GM12872 (cell line): ENCODE measurements around the gene RAB20.

ENCODE experiments used
- TF ChIP-seq, protein P1 (sequence below): IDR thresholded peaks from 3 replicates; pipeline ENCODE4 v1.5.1; 2011; ENCODE audit warnings: low read depth, mild to moderate bottlenecking, low read length, moderate library complexity; ENCODE audit not compliant: insufficient read depth

RAB20 gene

DNA sequence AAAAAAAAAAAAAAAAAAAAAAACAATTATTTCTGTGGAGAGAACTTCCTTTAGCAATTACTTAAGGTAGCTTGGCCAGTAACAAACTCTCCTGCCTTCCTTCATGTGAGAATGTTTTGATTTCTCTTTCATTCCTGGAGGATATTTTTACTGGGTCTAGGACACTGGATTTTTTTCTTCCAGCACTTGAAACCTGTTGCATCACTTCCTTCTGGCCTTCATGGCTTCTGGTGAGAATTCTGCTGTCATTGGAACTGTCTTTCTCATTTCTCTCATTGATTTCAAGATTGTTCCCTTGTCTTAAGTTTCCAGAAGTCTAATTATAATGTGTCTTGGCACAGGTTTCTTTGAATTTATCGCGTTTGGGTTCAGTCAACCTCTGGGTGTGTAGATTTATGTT lies 19.3 kb upstream of the RAB20 start:
- TF ChIP-seq, protein P1, sequence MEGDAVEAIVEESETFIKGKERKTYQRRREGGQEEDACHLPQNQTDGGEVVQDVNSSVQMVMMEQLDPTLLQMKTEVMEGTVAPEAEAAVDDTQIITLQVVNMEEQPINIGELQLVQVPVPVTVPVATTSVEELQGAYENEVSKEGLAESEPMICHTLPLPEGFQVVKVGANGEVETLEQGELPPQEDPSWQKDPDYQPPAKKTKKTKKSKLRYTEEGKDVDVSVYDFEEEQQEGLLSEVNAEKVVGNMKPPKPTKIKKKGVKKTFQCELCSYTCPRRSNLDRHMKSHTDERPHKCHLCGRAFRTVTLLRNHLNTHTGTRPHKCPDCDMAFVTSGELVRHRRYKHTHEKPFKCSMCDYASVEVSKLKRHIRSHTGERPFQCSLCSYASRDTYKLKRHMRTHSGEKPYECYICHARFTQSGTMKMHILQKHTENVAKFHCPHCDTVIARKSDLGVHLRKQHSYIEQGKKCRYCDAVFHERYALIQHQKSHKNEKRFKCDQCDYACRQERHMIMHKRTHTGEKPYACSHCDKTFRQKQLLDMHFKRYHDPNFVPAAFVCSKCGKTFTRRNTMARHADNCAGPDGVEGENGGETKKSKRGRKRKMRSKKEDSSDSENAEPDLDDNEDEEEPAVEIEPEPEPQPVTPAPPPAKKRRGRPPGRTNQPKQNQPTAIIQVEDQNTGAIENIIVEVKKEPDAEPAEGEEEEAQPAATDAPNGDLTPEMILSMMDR = no peak

DNA sequence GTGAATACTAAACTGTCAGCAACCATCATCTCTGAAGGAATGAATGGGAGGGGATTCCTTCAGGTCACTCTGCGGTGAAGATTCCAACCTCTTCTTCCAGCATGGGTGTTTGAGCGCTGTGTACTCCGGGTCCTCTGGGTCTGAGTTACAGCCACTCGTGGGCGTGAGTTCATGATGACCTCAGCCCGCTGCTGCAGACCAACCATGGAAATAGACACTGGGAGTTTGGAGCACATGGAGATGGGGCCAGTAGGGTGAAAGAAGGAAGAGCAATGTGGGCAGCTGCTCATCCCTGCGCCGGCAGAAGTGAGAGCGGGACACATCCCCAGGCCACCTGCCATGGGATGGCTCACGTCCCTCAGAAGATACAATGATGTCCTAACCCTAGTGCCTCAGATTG lies 16.8 kb upstream of the RAB20 start:
- TF ChIP-seq, protein P1 = no peak

DNA sequence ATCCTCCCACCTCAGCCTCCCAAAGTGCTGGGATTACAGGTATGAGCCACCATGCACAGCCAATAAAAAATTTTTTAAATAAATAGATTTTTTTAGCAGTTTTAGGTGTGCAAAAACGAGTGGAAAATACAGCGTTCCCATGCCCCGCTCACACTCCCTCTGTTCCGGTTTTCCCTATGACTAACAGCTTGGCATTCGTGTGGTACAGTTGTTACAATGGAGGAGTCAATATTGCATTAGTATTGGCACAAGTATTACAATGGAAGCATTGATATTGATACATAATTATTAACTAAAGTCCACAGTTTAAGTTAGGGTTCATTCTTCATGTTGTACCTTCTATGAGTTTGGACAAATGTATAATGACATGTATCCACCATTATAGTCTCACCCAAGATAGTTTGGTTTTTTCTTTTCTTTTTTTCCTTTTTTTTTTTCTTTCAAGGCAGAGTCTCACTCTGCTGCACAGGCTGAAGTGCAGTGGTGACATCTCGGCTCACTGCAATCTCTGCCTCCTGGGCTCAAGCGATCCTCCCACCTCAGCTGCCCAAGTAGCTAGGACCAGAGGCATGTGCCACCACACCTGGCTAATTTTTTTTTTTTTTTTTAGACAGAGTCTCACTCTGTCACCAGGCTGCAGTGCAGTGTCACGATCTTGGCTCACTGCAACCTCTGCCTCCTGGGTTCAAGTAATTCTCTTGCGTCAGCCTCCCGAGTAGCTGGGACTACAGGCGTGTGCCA lies 15.4 kb upstream of the RAB20 start:
- TF ChIP-seq, protein P1 = no peak

DNA sequence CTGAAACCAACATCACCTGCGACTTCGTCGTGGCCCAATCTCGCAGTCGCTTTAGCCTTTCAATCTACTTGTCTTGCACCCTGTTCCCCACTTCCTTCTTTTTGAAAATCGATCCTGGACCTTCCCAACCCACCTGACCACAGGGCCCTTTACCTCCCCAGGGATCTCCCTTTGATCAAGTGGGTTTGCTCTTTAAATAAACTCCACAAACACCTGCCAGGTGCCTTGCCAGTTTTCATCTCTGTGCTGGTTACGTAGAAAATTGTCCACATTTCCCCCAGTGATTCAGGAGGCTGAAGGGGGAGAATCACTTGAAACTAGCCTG lies 14.5 kb upstream of the RAB20 start:
- TF ChIP-seq, protein P1 = no peak

DNA sequence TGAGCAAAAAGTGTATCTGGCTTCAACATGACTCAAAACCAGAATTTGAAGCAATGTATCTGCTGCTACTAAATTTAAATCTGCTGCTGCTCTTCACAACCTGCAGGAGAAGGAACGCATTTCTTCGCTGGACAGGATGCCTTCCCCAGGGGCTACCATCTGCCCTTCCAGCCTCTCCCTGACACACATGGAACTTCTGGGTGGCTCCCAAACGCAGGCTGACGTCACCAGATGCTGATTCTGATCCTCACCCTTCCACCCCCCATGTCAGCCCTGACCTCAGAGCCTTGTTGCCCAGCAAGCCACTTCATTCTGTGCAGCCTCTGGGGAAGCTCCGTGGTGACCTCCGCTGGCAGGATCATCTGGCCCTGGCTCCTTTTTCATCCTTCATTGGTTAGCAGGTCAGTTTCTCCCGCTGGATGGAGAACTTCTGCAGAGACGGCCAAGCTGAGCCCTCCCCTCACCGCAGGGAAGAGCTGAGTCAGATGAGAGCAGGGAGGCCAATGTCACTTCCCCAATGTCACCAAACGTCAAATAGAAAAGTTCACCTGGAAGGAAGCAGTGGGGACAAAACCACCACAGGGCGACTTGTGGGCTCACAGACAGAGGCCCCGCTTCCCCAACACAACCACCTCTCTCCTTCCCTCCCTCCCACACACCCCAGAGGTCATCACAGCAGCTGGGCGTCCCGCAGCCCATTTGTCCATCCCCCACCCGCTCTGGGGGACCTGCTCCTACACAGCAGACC lies 14.0 kb upstream of the RAB20 start:
- TF ChIP-seq, protein P1 = no peak

DNA sequence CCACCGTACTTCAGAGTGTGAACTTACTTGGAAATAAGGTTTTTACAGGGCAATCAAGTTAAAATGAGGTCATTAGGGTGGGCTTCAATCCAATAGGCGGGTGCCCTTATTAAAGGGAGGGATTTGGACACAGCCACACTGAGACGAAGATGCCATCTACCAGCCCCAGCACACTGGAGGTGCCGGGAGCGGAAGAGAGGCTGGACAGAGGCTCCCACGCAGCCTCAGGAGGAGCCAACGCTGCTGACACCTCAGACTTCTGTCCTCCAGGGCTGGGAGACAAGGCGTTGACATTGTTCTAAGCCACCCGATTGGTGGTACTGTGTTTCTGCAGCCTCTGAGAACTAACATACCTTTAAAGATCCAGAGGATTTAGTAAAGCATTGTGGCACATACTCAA lies 12.6 kb upstream of the RAB20 start:
- TF ChIP-seq, protein P1 = no peak

DNA sequence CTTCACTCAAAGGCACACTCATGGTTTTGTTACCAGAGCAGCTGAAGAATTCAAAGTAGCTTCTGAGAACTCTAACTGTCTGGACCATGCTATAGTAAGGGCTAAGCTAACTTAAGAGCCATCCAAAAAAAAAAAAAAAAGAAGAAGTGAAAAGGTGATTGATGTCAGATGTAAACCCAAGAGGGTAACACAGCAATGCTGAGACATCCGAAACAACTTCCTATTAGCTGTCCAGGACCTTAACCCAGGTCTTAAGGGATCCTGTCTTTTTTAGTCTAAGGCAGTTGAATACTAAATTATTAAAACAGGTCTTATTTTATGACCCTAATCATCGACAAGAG lies 11.2 kb upstream of the RAB20 start:
- TF ChIP-seq, protein P1 = no peak
